Measurements from ENCODE around the gene C7orf57. TPM values are rescaled to one million over a fixed set of nuclear protein-coding genes. Genes with fewer than 3 reads are reported as not detected.
"Not testable (repeated sequence)": the region's sequence is repeated elsewhere in the genome, so short reads cannot be mapped to it uniquely, and the experiment has no call there.

The C7orf57 gene
- not detected for total RNA-seq
- long read RNA-seq, donor 1 = 0 reads
- long read RNA-seq, donor 2 = 0 reads

- intact Hi-C loops (cut with DNase I) = no loop called here
- DNase-seq (ENCODE audit: low spot score) = peak; percentile 98
These were observed at the start of gene C7orf57 for GRCh38 chr7:48035301-48035966. Gene C7orf57 (plus strand): TSS chr7:48035543. CDS start chr7:48036309, 766 bp downstream.

GRCh38 chr7:47988496-47989386 lies 46.6 kb upstream of the C7orf57 start:
- no peak for DNase-seq (ENCODE audit: low spot score)
- intact Hi-C loops (cut with DNase I) = no loop called here

- intact Hi-C loops (cut with DNase I) = loop anchor here in 1 of 2 donors (5.0 kb wide), 1 partner anchor 117 kb away; no protein-coding TSS in a partner anchor
- not testable (repeated sequence) for DNase-seq (ENCODE audit: low spot score)
These were observed 45.5 kb upstream of the C7orf57 start for GRCh38 chr7:47989607-47990400.

GRCh38 chr7:47990592-47990991 lies 44.8 kb upstream of the C7orf57 start:
- intact Hi-C loops (cut with DNase I) = loop anchor here in 1 of 2 donors (5.0 kb wide), 1 partner anchor 117 kb away; no protein-coding TSS in a partner anchor
- DNase-seq (ENCODE audit: low spot score) = no peak

GRCh38 chr7:47991270-47991669 lies 44.1 kb upstream of the C7orf57 start:
- DNase-seq (ENCODE audit: low spot score) = no peak
- intact Hi-C loops (cut with DNase I) = loop anchor here in 1 of 2 donors (5.0 kb wide), 1 partner anchor 116 kb away; no protein-coding TSS in a partner anchor

- intact Hi-C loops (cut with DNase I) = loop anchor here in 1 of 2 donors (5.0 kb wide), 1 partner anchor 115 kb away; no protein-coding TSS in a partner anchor
- DNase-seq (ENCODE audit: low spot score) = peak; percentile 97
These were observed 43.5 kb upstream of the C7orf57 start for GRCh38 chr7:47991741-47992311.

GRCh38 chr7:47992446-47992845 lies 42.9 kb upstream of the C7orf57 start:
- DNase-seq (ENCODE audit: low spot score) = no peak
- intact Hi-C loops (cut with DNase I) = loop anchor here in 1 of 2 donors (5.0 kb wide), 1 partner anchor 115 kb away; no protein-coding TSS in a partner anchor

- intact Hi-C loops (cut with DNase I) = no loop called here
- DNase-seq (ENCODE audit: low spot score) = no peak
These were observed 35.9 kb upstream of the C7orf57 start for GRCh38 chr7:47999413-47999812.

GRCh38 chr7:48000164-48000563 lies 35.2 kb upstream of the C7orf57 start:
- DNase-seq (ENCODE audit: low spot score); intact Hi-C loops (cut with DNase I): not testable (repeated sequence)

GRCh38 chr7:48004032-48004431 lies 31.3 kb upstream of the C7orf57 start:
- intact Hi-C loops (cut with DNase I) = no loop called here
- no peak for DNase-seq (ENCODE audit: low spot score)

- DNase-seq (ENCODE audit: low spot score) = no peak
- intact Hi-C loops (cut with DNase I) = no loop called here
These were observed 30.7 kb upstream of the C7orf57 start for GRCh38 chr7:48004638-48005037.

GRCh38 chr7:48006866-48007265 lies 28.5 kb upstream of the C7orf57 start:
- intact Hi-C loops (cut with DNase I) = no loop called here
- DNase-seq (ENCODE audit: low spot score) = no peak

GRCh38 chr7:48009257-48009656 lies 26.1 kb upstream of the C7orf57 start:
- intact Hi-C loops (cut with DNase I) = no loop called here
- no peak for DNase-seq (ENCODE audit: low spot score)

- no peak for DNase-seq (ENCODE audit: low spot score)
- intact Hi-C loops (cut with DNase I) = no loop called here
These were observed 25.4 kb upstream of the C7orf57 start for GRCh38 chr7:48009954-48010353.

GRCh38 chr7:48011323-48011722 lies 24.0 kb upstream of the C7orf57 start:
- intact Hi-C loops (cut with DNase I) = no loop called here
- no peak for DNase-seq (ENCODE audit: low spot score)

- no peak for DNase-seq (ENCODE audit: low spot score)
- intact Hi-C loops (cut with DNase I) = no loop called here
These were observed 23.4 kb upstream of the C7orf57 start for GRCh38 chr7:48011951-48012350.

GRCh38 chr7:48016641-48017040 lies 18.7 kb upstream of the C7orf57 start:
- DNase-seq (ENCODE audit: low spot score) = no peak
- intact Hi-C loops (cut with DNase I) = no loop called here

GRCh38 chr7:48017674-48018073 lies 17.7 kb upstream of the C7orf57 start:
- intact Hi-C loops (cut with DNase I) = no loop called here
- no peak for DNase-seq (ENCODE audit: low spot score)

- intact Hi-C loops (cut with DNase I) = no loop called here
These were observed 9.7 kb upstream of the C7orf57 start for GRCh38 chr7:48025624-48026023.

More at GRCh38 chr7:48025624-48026023, 9.7 kb upstream of the C7orf57 start:
- DNase-seq (ENCODE audit: low spot score) = no peak

Measured in posterior vena cava (tissue), 2 donors.